Measurements from ENCODE around the gene PRKCZ.

- TF ChIP-seq CTCF (IDR thresholded peaks at IDR 0.05) (no peak), POLR2A (IDR thresholded peaks at IDR 0.05) (no peak), EP300 (IDR thresholded peaks at IDR 0.05) (no peak)
These were observed 38.2 kb downstream of the PRKCZ start for GRCh38 chr1:2088458-2088857.
